Naive thymus-derived CD8-positive, alpha-beta T cell (primary cell): ENCODE measurements around the gene SCIMP. TPM values are rescaled to one million over a fixed set of nuclear protein-coding genes. Genes with fewer than 3 reads are reported as not detected.
A peak's percentile ranks its signal among the peaks of the same experiment; 100 is the strongest.
"Not testable (repeated sequence)": the region's sequence is repeated elsewhere in the genome, so short reads cannot be mapped to it uniquely, and the experiment has no call there.

Source experiments
- ATAC-seq, 2 donors: fragments of 150-1000 bp; cut with Tn5 transposase in 1 of 2; sonication (Bioruptor Pico), chemical (Tn5 transposase) in 1 of 2; 1 replicate in 1 of 2; 2 replicates in 1 of 2; pipeline ENCODE4 v1.10.0; 2021; ENCODE audit warnings: mild to moderate bottlenecking in 2 of 2, moderate library complexity in 2 of 2
- POLR2A ChIA-PET: fragments of 350-600 bp; sonication (Branson Sonifier 250); formaldehyde crosslinking; loops from one replicate; lab custom pipeline; 2021; ENCODE audit warnings: antibody characterized with exemption; lab: Charles Lee
- DNase-seq, 10 donors: peaks; one replicate each; pipeline versions ENCODE4 v3.0.0 to v3.0.0-alpha.2; 2020 to 2022
- H3K27ac Mint-ChIP-seq, 10 donors: one replicate each; pipeline ENCODE4 v1.8.0; 2020 to 2022; ENCODE audit warnings: mild to moderate bottlenecking in 10 of 10, mixed read lengths in 10 of 10, moderate library complexity in 4 of 10, inconsistent platforms in 1 of 10
- H3K27me3 Mint-ChIP-seq, 5 donors: one replicate each; pipeline ENCODE4 v1.8.0; 2021 to 2022; ENCODE audit warnings: mixed read lengths in 5 of 5
- H3K36me3 Mint-ChIP-seq, 3 donors: one replicate each; pipeline ENCODE4 v1.8.0; 2020 to 2022; ENCODE audit warnings: mixed read lengths in 3 of 3, mild to moderate bottlenecking in 2 of 3, inconsistent platforms in 1 of 3
- H3K4me1 Mint-ChIP-seq, 4 donors: one replicate each; pipeline ENCODE4 v1.8.0; 2021 to 2022; ENCODE audit warnings: mixed read lengths in 4 of 4
- H3K4me3 Mint-ChIP-seq, 10 donors: one replicate each; pipeline ENCODE4 v1.8.0; 2020 to 2022; ENCODE audit warnings: mild to moderate bottlenecking in 10 of 10, mixed read lengths in 10 of 10, moderate library complexity in 6 of 10, inconsistent platforms in 1 of 10
- H3K9me3 Mint-ChIP-seq, 9 donors: one replicate each; pipeline ENCODE4 v1.8.0; 2020 to 2022; ENCODE audit warnings: mixed read lengths in 9 of 9, mild to moderate bottlenecking in 3 of 9, inconsistent platforms in 1 of 9, moderate library complexity in 1 of 9
- polyA plus RNA-seq, 3 donors: library from polyadenylated mRNA; unstranded; fragments of 300-500 nt; fragmentation: Illumina TruSeq; gene quantifications; one replicate each; pipeline ENCODE4 v1.2.3, GENCODE V29; 2021
- total RNA-seq, 8 experiments: library from RNA in 2 of 8; stranded (reverse) in 2 of 8; gene quantifications; one replicate each; pipeline ENCODE4 v1.2.3 and lab custom pipeline; 2021 to 2026

SCIMP gene
- total and polyA plus RNA-seq, 5 experiments from 2014 or later, result 0.11 to 2.8 (median 0.72) TPM

DNA sequence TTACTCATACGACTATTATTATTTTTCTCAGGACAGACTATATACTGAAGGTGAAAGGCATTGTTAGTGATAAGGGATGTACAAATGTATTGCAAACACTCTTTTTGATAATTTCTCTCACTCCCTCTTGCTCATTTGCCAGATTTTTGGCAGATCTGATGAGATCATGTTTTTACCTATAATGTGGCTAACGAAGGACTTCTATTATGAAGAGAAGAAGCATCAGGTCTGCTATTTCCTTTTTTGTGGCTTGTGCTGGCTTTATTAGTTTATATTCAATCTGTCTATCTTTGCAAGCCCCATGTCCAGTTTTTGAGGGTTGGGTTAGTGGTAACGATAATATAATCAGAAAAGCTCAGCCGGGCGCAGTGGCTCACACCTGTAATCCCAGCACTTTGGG is 22.5 kb upstream of the SCIMP start:
- H3K36me3 Mint-ChIP-seq, result peaks cover 0 to 3% (median 0%) of the 10 kb centered on the region in 3 donors
- H3K27me3 Mint-ChIP-seq, result no peaks in the 10 kb centered on the region
- H3K4me1 Mint-ChIP-seq, result peaks cover 5 to 35% (median 18%) of the 10 kb centered on the region in 4 donors
- POLR2A ChIA-PET, result no interaction called here
- DNase-seq (no peak), ATAC-seq (no peak)
- no peak overlapping the region for H3K4me3 Mint-ChIP-seq
- no peak overlapping the region for H3K27ac Mint-ChIP-seq
- H3K9me3 Mint-ChIP-seq, result no peaks in the 10 kb centered on the region

DNA sequence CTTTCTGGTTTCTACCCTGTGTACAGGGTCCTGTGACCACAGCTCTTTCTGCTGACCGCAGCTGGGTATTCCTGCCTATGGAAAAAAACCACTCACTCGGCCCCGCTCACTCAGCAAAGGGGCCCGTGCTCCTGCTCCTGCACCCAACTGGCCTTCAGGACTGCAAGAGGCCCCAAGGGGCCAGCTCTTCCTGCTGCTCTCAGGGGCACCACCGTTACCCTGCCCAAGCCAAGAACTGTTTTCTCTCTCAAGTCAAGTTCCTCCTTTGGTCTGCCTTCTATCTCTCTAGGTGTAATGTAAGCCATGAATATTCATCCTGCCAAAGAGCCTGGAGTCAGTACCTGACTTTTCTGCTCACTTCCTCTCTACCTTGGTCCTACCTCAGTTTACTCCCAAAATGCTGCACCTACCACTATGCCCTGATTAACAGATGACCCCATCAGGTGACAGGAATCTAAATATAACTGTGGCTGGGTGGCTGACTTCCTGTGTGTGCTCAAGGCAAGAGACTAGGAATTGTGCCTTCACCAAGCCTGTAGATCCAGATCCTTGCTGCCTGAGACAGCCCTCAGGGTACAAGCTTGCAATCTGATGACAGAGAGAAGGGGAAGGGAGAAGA is 20.4 kb upstream of the SCIMP start:
- Mint-ChIP-seq H3K4me1 (peaks cover 5 to 35% (median 18%) of the 10 kb centered on the region in 4 donors), H3K27ac (peak overlapping the region in 6 of 10 donors; percentile 5 to 89 (median 34)), H3K9me3 (no peaks in the 10 kb centered on the region), H3K36me3 (peaks cover 0 to 3% (median 0%) of the 10 kb centered on the region in 3 donors), H3K4me3 (peak overlapping the region in 4 of 10 donors; percentile 19 to 61 (median 45)), H3K27me3 (no peaks in the 10 kb centered on the region)
- no peak for DNase-seq
- POLR2A ChIA-PET, result interaction anchor here (1.3 kb wide), 1 partner anchor 20 kb away, joined by 3 read pairs; the partner anchor contains the start of gene SCIMP
- ATAC-seq, result no peak

DNA sequence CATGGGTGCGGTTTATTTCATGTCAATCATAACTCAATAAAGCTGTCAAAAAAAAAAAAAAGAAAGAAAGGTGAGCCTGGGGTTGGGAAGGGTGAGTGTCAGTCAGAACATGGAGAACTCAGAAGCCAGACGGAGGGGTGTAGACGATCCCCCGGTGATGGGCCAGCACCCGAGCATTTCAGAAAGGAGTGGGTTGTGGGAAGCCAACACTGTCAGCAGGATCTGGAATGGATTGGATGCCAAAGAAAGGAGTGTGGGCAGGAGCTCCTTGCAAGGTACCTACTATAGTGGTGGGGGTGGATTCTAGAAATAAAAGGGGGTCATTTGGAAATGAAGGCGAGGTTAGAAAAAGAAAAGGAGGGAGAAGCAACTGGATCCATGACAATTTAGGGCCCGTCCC is 19.8 kb upstream of the SCIMP start:
- ATAC-seq, result no peak
- Mint-ChIP-seq H3K27ac (peak overlapping the region in 5 of 10 donors; percentile 21 to 81 (median 63)), H3K9me3 (no peaks in the 10 kb centered on the region), H3K36me3 (peaks cover 0 to 3% (median 0%) of the 10 kb centered on the region in 3 donors), H3K4me3 (peak overlapping the region in 2 of 10 donors; percentile 11 to 63), H3K27me3 (no peaks in the 10 kb centered on the region), H3K4me1 (peaks cover 9 to 39% (median 23%) of the 10 kb centered on the region in 4 donors)
- DNase-seq, result no peak
- POLR2A ChIA-PET, result interaction anchor here (0.5 to 1.3 kb wide), 2 partner anchors 19 to 90 kb away, joined by 3 to 4 read pairs; partner anchors contain the start of gene SCIMP

DNA sequence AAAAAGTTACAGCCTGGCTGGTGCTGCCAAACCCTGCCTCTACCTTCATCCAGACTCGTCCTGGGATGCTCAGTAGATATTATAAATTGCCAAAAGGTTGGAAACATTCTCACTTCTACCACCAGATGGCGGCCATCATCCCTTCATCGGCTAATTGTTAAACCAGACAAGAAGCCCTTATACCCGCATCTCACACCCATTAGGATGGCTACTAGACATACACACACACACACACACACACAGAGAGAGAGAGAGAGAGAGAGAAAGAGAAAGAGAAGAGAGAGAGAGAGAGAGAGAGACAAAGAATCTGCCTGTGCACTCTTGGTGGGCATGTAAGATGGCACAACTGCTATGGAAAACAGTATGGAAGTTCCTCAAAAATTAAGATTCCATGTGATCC is 15.0 kb upstream of the SCIMP start:
- ATAC-seq, result peak; percentile 81 to 85
- DNase-seq, result peak; percentile 21 to 83 (median 60)
- peak overlapping the region in 3 of 10 donors; percentile 2 to 23 (median 2) for H3K4me3 Mint-ChIP-seq
- POLR2A ChIA-PET, result interaction anchor here (0.7 to 1.4 kb wide), 4 partner anchors 34 to 546 kb away, joined by 3 to 6 read pairs (median 4); partner anchors contain the start of genes C1QBP and PELP1
- no peaks in the 10 kb centered on the region for H3K27me3 Mint-ChIP-seq
- no peaks in the 10 kb centered on the region for H3K9me3 Mint-ChIP-seq
- peak overlapping the region in 9 of 10 donors; percentile 4 to 81 (median 33) for H3K27ac Mint-ChIP-seq
- H3K36me3 Mint-ChIP-seq, result peaks cover 0 to 3% (median 0%) of the 10 kb centered on the region in 3 donors
- peaks cover 6 to 20% (median 19%) of the 10 kb centered on the region in 4 donors for H3K4me1 Mint-ChIP-seq

DNA sequence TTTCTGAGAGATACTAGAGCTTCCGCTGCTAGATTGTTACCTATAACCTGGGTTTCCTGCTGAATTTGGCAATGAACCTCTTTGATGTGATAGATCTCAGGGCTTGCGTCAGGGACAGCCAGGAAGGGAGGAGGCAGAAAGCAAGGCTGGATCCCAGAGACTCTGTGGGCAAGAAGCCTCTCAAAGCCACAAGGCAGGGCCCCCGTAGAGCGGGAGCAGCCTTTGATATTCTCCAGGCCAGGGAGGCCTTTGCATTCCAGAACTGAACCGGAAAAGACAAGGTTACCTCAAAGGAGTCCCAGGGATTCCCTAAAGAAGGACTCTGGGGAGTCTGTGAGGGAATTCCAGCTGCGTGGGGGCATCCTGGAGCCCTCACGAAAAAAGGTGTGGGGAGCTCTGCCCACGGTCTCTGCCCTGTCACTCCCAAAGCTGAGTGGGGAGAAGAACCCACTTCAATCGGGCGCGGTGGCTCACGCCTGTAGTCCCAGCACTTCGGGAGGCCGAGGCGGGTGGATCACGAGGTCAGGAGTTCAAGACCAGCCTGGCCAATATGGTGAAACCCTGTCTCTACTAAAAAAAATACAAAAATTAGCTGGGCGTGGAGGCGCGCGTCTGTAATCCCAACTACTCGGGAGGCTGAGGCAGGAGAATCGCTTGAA is 14.3 kb upstream of the SCIMP start:
- H3K36me3 Mint-ChIP-seq, result no peaks in the 10 kb centered on the region
- H3K4me1 Mint-ChIP-seq, result peaks cover 7 to 17% (median 14%) of the 10 kb centered on the region in 4 donors
- peak overlapping the region in 5 of 10 donors; percentile 24 to 63 (median 43) for H3K4me3 Mint-ChIP-seq
- no peaks in the 10 kb centered on the region for H3K27me3 Mint-ChIP-seq
- ATAC-seq, result peak in 1 of 2 donors; percentile 36
- no peaks in the 10 kb centered on the region for H3K9me3 Mint-ChIP-seq
- H3K27ac Mint-ChIP-seq, result peak overlapping the region in 9 of 10 donors; percentile 47 to 94 (median 78)
- POLR2A ChIA-PET, result interaction anchor here (0.7 to 1.4 kb wide), 5 partner anchors 22 to 1579 kb away, joined by 3 to 4 read pairs (median 3); no protein-coding TSS in a partner anchor
- DNase-seq, result peak in 2 of 10 donors; percentile 18 to 20

DNA sequence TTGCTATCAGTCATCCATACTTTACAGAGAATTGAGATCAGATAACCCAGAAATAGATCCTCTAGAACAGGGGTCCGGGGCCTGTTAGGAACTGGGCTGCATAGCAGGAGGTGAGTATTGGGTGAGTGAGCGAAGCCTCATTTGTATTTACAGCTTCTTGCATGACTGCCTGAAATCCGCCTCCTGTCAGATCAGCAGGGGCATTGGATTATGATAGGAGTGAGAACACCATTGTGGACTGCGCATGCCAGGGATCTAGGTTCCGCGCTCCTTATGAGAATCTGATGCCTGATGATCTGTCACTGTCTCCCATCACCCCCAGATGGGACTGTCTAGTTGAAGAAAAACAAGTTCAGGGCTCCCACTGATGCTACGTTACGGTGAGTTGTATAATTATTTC is 13.0 kb upstream of the SCIMP start:
- POLR2A ChIA-PET, result interaction anchor here (0.8 kb wide), 1 partner anchor 20 kb away, joined by 3 read pairs; no protein-coding TSS in a partner anchor
- no peaks in the 10 kb centered on the region for H3K27me3 Mint-ChIP-seq
- H3K36me3 Mint-ChIP-seq, result no peaks in the 10 kb centered on the region
- H3K27ac Mint-ChIP-seq, result peak overlapping the region in 3 of 10 donors; percentile 28 to 81 (median 63)
- H3K9me3 Mint-ChIP-seq, result no peaks in the 10 kb centered on the region
- peaks cover 11 to 28% (median 25%) of the 10 kb centered on the region in 4 donors for H3K4me1 Mint-ChIP-seq
- ATAC-seq (no peak), DNase-seq (no peak)
- H3K4me3 Mint-ChIP-seq, result no peak overlapping the region

DNA sequence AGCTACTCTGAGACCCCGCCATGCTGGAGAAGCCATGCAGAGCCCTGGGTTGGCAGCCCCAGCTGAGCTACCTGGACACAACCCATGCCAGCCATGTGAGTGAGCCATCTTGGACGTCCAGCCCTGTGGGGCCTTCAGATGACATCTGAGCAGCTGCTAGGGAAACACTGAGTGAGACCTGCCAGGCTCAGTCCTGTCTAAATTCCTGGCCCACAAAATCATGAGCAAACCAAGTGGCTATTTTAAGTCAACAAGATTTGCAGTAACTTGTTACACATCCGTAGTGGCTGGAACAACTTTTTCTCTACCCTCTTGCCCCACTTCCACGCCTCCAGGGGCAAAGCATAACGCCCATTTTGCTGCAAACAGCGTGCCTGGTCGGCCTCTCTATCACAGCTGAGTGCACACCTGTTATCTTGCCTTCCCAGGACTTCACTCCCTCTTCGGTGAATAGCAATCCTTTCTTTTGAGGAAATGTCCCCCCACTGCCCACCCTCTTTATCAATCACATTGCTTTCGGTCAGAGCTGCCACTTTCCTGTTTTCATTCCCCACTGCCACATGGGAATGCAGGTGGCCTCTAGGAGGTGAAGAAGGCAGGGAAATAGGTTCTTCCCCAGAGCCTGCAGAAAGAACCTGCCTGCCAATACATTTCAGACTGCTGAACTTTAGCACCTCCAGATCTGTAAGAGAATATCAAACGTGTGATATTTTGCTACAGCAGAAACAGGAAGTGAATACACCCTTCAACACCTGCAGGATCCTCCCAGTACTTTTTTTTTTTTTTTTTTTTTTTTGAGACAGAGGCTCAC is 7.4 kb upstream of the SCIMP start:
- Mint-ChIP-seq H3K4me3 (peak overlapping the region; percentile 76 to 95 (median 87)), H3K4me1 (peaks cover 18 to 57% (median 40%) of the 10 kb centered on the region in 4 donors), H3K9me3 (peaks cover 0 to 5% (median 0%) of the 10 kb centered on the region in 9 donors), H3K36me3 (peaks cover 0 to under 1% (median 0%) of the 10 kb centered on the region in 3 donors), H3K27me3 (no peaks in the 10 kb centered on the region), H3K27ac (peak overlapping the region; percentile 86 to 100 (median 99))
- peak in 4 of 10 donors; percentile 54 to 63 (median 60) for DNase-seq
- POLR2A ChIA-PET, result interaction anchor here (0.8 to 2.0 kb wide), 4 partner anchors 15 to 50 kb away, joined by 3 to 23 read pairs (median 8); partner anchors contain the start of gene ZNF594
- ATAC-seq, result peak; percentile 93 to 96

DNA sequence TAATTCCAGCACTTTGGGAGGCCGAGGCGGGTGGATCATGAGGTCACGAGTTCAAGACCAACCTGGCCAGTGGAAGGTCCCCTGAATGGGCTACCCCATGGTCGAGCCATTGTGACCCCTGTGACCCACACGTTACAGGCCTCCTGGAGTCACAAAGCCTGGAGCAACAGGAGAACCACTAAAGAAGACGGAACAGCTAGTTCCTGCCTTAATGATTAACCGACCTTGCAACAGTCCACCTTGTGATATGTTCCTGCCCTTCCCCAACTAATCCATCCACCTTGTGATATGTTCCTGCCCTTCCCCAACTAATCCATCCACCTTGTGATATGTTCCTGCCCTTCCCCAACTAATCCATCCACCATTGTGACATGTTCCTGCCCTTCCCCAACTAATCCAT is 5.1 kb upstream of the SCIMP start:
- POLR2A ChIA-PET, result interaction anchor here (0.7 to 4.2 kb wide), 4 partner anchors 13 to 41 kb away, joined by 3 to 32 read pairs (median 3); no protein-coding TSS in a partner anchor
- H3K4me1 Mint-ChIP-seq, result peaks cover 19 to 73% (median 47%) of the 10 kb centered on the region in 4 donors
- H3K27me3 Mint-ChIP-seq, H3K9me3 Mint-ChIP-seq, DNase-seq, H3K36me3 Mint-ChIP-seq, ATAC-seq, H3K4me3 Mint-ChIP-seq: not testable (repeated sequence)
- H3K27ac Mint-ChIP-seq, result peak overlapping the region in 3 of 10 donors; percentile 15 to 53 (median 34)

DNA sequence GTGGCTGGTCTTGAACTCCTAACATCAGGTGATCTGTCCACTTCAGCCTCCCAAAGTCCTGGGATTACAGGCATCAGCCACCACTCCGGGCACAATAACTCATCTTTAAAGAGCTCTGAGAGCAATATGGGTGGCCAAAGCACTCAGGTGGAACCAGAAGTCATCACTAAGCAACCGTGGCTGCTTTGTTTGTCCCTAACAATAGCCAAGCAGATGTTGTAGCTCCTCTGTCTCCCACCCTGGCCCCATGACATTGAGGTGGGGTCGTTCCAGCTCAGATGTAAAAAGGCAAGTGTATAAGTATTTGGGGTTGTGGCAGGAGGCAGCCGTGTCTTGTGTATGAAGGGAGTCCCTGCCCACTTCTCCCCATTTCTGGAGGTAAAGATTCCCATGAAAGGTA is 3.7 kb upstream of the SCIMP start:
- DNase-seq (no peak), ATAC-seq (no peak)
- POLR2A ChIA-PET, result interaction anchor here (0.6 to 4.2 kb wide), 5 partner anchors 11 to 43 kb away, joined by 3 to 32 read pairs (median 3); no protein-coding TSS in a partner anchor
- no peaks in the 10 kb centered on the region for H3K27me3 Mint-ChIP-seq
- peaks cover 0 to 6% (median 0%) of the 10 kb centered on the region in 3 donors for H3K36me3 Mint-ChIP-seq
- H3K27ac Mint-ChIP-seq, result peak overlapping the region in 5 of 10 donors; percentile 40 to 82 (median 66)
- peaks cover 20 to 73% (median 49%) of the 10 kb centered on the region in 4 donors for H3K4me1 Mint-ChIP-seq
- no peak overlapping the region for H3K4me3 Mint-ChIP-seq
- H3K9me3 Mint-ChIP-seq, result peaks cover 0 to 8% (median 0%) of the 10 kb centered on the region in 9 donors

DNA sequence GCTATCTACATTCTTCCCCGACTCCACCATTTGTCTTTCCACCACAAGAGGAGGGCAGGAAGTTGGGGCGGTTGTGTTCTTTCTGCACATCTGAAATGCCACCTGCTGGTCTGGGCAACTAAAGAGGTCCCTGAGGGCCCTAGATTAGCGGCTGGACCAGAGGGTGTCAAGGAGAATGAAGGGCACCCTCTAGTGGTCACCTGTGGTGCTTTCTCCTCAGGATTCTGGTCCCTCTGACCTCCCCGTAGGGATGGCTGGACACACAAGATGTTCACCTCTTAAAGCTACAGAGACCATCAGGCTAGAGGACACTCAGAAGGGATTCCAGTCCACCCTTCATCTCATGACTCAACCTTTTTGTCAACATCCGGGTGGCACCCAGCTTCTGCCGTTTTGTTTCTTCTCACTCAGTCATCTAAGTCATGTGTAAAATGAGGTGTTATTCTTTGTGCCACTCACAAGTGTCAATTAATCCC is 2.9 kb upstream of the SCIMP start:
- H3K27ac Mint-ChIP-seq, result peak overlapping the region; percentile 4 to 82 (median 66)
- H3K36me3 Mint-ChIP-seq, result peaks cover 0 to 6% (median 0%) of the 10 kb centered on the region in 3 donors
- H3K9me3 Mint-ChIP-seq, result peaks cover 0 to 8% (median 0%) of the 10 kb centered on the region in 9 donors
- peaks cover 16 to 73% (median 44%) of the 10 kb centered on the region in 4 donors for H3K4me1 Mint-ChIP-seq
- H3K4me3 Mint-ChIP-seq, result peak overlapping the region in 2 of 10 donors; percentile 17 to 23
- POLR2A ChIA-PET, result interaction anchor here (0.6 to 4.2 kb wide), 6 partner anchors 11 to 46 kb away, joined by 3 to 32 read pairs (median 3); partner anchors contain the start of gene ZNF594
- ATAC-seq (peak in 1 of 2 donors; percentile 8), DNase-seq (peak in 1 of 10 donors; percentile 42)
- H3K27me3 Mint-ChIP-seq, result no peaks in the 10 kb centered on the region

DNA sequence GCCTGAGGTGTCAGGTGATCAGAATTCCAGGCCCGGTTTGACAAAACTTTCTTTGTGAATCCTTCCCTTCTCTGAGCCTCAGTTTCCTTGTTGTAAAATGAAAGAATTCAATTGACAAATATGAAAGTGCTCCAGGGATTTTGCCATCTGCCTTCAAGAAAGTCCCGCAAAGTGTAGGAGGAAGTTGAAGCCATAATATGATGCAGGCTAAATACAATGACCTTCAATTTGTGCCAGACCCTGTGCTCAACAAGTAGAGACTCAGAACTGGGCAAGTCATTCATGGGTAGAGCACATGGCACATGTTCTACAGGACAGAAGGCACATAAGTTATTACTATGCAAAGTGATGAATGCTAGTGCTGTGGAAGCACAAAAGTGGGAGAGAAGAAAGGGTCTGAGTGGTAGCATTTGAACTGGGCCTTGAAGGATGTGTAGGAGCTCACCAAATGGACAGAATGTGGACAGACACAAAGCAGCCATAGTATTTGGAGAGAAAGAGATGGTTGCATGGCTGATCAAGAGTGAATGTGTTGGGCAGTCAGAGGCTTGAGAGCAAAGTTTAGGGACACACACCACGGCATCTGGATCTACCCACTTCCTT is 2.4 kb upstream of the SCIMP start:
- ATAC-seq (no peak), DNase-seq (no peak)
- Mint-ChIP-seq H3K36me3 (peaks cover 0 to 6% (median 0%) of the 10 kb centered on the region in 3 donors), H3K27ac (peak overlapping the region; percentile 4 to 82 (median 66)), H3K9me3 (peaks cover 0 to 8% (median 0%) of the 10 kb centered on the region in 9 donors), H3K27me3 (no peaks in the 10 kb centered on the region), H3K4me1 (peaks cover 14 to 73% (median 39%) of the 10 kb centered on the region in 4 donors), H3K4me3 (peak overlapping the region in 3 of 10 donors; percentile 17 to 24 (median 23))
- POLR2A ChIA-PET, result interaction anchor here (0.7 to 4.2 kb wide), 4 partner anchors 10 to 1417 kb away, joined by 3 to 32 read pairs (median 4); partner anchors contain the start of gene ZNF594
